CD4-positive, alpha-beta T cell treated with Interferon gamma for 1 hour (primary cell): ENCODE results near the gene OR2AG1.
A peak's percentile ranks its signal among the peaks of the same experiment; 100 is the strongest.
"Not testable (repeated sequence)": the region's sequence is repeated elsewhere in the genome, so short reads cannot be mapped to it uniquely, and the experiment has no call there.

ENCODE experiments used
- DNase-seq: peaks from one replicate; pipeline ENCODE4 v3.0.0-alpha.2; 2020

Gene OR2AG1

GRCh38 chr11:6799402-6799801 lies 16.6 kb downstream of the OR2AG1 start, which contains the start of gene OR6A2:
Gene OR6A2 (minus strand): TSS chr11:6799689. CDS start chr11:6795708, 3,981 bp downstream.
- DNase-seq, result no peak

- DNase-seq, result not testable (repeated sequence)
These were observed 18.3 kb downstream of the OR2AG1 start for GRCh38 chr11:6801075-6801474.

- DNase-seq, result peak; percentile 7
These were observed 29.7 kb downstream of the OR2AG1 start for GRCh38 chr11:6812390-6813005.

GRCh38 chr11:6813656-6814055 lies 30.8 kb downstream of the OR2AG1 start:
- DNase-seq, result no peak

GRCh38 chr11:6817694-6818093 lies 34.9 kb downstream of the OR2AG1 start:
- DNase-seq, result no peak

GRCh38 chr11:6818967-6819366 lies 36.1 kb downstream of the OR2AG1 start:
- no peak for DNase-seq

GRCh38 chr11:6824136-6824823 lies 41.5 kb downstream of the OR2AG1 start:
- no peak for DNase-seq

- no peak for DNase-seq
These were observed 42.5 kb downstream of the OR2AG1 start for GRCh38 chr11:6825231-6825744.

GRCh38 chr11:6828103-6828502 lies 45.3 kb downstream of the OR2AG1 start:
- DNase-seq, result no peak

GRCh38 chr11:6833356-6833755 lies 50.5 kb downstream of the OR2AG1 start:
- DNase-seq, result no peak

GRCh38 chr11:6834021-6834420 lies 51.2 kb downstream of the OR2AG1 start:
- DNase-seq, result no peak
